Astrocyte of the hippocampus (primary cell): ENCODE data around the gene SLC37A1.
"Not testable (repeated sequence)": the region's sequence is repeated elsewhere in the genome, so short reads cannot be mapped to it uniquely, and the experiment has no call there.

Source experiments
- DNase-seq: peaks from one replicate; pipeline ENCODE4 v3.0.0; 2011; ENCODE audit warnings: low read depth, low spot score

SLC37A1 gene

DNA sequence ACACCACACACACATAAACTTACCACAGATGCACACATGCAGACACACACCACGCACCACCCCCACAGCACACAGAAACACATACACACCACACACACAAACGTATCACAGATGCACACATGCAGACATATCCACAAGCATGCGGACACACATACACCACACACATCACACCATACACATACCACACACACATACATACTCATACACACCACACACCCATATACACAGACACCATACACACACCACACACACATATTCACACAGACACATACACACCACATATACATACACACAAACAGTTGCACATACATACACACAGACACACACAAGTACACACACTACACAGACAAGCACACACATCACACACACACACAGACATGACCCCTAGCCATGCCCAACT is 102.3 kb downstream of the SLC37A1 start:
- DNase-seq, result no peak

DNA sequence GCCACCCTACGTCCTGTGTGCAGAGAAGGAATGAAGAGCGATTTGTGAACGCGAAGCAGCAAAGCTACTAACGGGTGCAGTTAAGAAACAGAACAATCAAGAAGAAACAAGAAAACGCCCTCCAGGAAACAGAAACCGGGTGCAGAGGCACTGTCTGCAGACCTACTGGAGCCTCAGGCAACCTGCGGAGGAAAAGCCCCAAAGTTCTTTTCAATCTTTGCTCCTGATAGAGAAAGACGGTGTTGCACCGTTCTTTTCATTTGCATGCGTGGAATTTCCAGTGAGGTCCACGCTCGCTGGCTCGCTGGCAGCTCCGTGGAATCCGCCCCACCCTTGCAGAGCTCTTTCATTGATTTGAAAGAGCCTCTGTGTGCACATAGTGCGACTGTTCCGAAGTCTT is 102.8 kb downstream of the SLC37A1 start:
- no peak for DNase-seq

DNA sequence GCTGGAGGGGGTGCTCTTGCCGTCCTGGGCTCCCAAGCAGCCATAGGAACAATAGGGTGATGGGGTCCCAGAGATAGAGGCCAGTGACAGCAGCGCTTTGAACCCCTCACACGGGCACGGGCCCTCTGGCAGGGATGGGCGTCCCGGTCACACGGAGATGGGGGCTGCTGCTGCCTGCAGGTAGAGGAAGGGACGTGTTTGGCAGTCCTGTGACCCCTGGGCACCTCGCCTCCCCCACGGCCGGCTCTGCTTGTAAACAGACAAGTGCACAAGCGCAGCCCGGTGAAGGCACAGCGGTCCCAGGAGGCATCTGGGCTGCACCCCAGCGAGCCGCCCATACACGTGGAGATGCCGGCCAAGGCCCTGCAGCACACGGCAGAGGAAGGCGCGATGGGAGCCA is 103.3 kb downstream of the SLC37A1 start:
- DNase-seq, result no peak

DNA sequence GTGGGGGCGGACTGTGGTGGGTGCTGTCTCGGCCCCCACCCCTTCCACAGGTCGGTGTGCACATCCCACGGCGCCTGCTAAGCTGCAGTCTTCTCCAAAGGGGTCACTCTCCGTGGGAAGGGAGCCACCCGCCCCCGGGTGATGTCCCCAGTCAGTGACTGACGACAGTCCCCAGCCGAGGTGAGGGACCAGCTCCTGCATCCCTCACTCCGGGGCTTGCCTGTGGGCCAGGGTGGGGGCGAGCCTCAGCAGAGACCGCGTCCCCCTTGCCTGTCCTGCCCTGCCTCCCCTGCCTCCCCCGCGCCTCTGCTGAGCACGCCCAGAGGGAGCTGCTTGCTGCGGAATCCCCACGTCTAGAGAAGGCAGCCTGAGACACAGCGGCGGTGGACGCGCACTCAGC is 103.8 kb downstream of the SLC37A1 start:
- no peak for DNase-seq

DNA sequence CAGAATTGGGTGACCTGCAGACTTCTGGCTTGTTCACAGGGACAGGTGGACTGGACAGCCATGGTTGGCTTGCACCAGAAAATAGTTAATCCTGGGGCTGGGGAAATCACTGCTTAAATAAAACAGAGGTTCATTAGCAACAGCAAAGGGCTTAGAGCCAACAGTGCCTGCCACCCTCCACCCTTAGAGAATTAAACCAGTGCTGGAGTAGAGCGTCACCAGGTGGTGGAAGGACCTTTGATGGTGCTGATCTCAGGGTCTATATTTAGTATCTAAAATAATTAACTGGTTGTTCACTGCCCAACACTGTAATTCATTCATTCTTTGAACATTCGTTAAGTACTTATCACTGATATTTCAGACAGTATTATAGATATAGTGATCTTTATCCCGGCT is 105.1 kb downstream of the SLC37A1 start:
- no peak for DNase-seq

DNA sequence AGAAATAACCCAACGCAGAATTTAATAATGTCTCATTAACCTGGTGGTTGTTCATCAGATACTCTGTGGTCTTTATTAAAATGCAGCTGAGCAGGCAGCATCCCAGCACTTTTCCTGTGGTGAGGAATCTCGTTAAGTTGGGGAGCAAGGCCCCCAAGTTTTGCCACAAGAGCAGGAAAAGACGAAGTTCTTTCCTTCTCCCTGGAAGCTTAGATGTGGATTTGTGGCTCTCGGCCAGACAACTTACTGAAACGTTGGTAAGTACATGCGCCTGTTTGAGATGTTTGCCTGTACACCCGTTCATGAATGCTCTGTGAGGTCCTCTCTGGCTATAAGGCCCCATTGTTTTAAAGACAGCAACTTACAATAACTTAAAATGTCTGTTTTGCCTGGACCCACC is 105.5 kb downstream of the SLC37A1 start:
- no peak for DNase-seq

DNA sequence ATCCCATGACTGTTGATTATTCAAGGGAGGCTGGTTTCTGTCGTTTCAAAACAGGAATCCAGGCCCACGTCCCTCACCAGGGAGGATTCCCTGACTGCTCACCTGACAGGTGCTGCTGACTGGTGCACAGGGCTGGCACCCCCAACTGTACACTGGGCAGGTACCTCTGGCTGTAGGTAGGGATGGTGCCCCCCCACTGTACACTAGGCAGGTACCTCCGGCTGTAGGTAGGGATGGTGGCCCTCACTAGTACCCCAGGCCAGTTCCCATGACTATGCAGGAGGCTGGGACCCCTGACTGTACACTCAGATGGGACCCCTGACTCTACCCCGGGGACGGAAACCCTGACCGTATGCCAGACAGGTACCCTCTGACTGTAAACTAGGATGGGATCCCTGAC is 106.2 kb downstream of the SLC37A1 start:
- no peak for DNase-seq

DNA sequence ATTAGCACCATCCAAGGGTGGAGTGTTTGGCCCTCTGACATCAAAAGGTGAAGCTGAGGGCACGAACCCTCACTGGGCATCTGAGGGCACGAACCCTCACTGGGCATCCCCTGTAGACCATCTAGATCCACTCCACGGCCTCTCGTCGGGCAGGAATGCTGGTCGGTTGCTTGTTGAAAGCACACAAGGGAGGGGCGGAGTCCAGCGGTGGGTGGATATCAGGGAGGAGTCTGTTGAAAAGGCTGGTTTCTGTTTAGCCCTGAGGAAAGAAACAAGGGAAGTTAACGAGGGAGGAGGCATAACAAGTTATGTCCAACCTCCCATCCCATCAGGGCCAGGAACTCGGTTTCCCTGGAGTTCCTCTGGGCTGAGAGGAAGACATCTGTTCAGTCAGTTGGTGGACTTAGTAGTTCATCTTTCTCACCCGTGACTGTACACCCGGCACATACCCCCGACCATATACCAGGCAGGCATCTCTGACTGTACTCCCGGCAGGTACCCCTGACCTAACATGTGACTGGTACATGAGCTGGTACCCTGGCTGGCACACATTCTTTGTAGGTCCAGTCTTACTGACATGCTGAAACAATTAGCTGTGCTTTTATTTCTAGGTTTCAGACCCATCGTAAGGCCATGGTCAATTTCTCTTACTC is 107.6 kb downstream of the SLC37A1 start:
- peak; percentile 61 for DNase-seq

DNA sequence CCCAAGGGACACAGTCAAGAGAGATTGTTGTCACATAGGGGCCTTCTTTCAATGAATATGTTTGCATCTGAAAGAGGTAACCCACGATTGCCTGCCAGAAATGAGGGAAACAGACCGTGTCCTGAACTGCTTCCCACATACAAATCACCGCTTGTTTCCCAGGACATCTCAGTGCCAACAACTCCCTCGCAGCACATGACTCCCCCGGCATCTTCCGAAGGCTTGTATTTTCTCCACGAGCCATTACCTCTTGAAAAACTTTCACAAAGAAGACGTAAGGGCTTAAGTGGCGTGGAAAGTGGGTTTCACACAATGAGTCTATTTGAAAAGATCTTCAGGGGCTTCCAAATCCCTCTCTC is 108.1 kb downstream of the SLC37A1 start:
- DNase-seq, result peak; percentile 58

DNA sequence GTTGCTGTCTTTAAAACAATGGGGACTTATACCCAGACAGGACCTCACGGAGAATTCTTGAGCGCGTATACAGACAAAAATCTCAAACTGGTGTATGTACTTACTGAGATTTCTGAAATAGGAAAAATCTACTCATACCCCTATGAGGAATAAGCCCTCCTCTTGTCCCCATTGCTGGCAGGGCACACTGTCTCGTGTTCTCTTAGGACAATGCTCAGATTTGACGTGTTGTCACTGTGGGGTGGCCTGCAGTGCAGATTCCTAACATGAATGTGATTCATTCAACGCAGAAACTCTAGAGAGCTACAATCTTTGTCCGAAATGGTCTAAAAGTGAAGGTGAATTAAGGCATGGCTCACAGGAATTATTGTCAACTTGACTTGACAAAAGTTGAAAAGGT is 108.6 kb downstream of the SLC37A1 start:
- DNase-seq, result no peak

DNA sequence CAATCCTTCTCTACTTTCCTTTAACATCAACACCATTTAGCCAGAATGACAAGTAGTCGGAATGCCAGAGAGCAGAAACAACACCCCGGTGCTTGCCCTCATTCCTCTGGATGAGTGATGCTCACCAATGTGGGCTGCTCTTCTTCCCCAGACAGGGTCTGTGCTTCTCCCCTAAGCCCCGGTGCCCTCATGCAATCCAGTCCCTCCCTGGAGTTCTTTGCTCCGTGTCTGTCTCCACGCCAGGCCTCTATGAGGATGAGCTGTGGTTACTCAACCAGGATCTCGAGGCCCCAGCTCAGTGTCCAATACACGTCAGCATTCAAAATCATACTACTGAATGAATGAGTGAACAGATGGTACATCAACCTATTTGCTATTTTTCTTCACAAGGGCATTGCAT is 110.0 kb downstream of the SLC37A1 start:
- no peak for DNase-seq

DNA sequence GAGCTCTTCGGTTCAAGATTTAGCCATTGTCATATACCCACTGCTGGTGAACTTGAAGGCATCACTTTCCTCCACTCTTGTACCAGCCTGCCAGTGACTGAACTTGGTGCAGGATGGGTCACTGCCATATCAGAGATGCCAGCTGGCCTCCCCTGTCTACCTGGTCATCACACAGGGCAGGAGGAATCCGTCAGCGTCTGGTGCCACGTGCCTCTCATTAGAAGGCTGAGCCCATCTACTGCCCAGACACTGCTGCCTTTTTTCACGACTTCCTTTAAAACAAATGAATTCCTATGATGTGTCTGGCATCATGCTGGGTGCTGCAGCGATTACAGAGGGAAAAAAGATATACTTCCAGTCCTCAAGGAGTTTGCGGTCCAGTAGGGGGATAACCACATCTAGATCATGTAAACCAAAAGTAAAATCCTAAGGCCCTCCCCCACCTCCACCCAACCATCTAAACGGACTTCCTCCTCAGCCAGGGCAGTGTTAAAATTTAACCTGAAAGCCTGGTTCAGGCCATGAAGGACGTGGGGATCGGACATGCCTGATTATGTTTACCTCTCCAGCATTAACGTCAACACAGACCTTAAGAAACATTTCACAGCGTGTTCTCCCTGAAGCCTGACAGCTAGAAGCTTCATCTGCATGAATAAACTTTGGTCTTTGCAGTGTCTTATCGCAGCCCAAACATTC is 110.6 kb downstream of the SLC37A1 start:
- DNase-seq, result no peak

DNA sequence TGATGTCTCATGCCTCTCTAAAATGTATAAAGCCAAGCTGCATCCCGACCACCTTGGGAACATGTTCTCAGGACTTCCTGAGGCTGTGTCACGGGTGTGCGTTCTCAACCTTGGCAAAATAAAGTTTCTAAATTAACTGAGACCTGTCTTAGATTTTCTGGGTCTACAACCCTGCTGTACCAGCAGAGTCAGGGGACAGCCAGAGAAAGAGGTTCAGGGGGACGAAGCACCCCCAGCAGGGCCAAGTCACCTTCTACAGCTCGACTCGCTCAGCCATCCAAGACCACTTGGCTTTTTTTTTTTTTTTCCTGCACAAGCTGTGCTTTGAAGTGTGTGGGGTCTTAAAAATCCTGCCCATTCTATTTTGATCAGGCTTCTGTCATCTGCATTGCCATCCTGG is 111.3 kb downstream of the SLC37A1 start:
- DNase-seq, result no peak

DNA sequence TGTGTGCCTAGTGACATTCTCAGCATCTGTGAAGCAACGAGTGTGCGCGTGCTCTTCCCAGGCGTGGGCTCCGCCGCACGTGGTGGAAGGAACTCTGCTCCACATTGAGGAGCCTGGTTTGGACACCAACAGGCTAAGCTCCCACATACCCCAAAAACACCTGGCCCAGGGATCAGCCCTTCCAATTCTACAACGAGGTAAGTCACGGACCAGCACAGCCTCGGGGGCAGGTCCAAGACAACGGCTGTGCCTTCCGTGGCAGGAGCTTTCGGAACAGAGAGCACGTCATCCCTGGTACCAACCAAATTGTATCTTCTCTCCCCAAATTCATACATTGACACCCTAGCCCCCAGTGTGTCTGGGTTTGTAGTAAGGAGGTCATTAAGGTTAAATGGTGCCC is 112.5 kb downstream of the SLC37A1 start:
- no peak for DNase-seq

DNA sequence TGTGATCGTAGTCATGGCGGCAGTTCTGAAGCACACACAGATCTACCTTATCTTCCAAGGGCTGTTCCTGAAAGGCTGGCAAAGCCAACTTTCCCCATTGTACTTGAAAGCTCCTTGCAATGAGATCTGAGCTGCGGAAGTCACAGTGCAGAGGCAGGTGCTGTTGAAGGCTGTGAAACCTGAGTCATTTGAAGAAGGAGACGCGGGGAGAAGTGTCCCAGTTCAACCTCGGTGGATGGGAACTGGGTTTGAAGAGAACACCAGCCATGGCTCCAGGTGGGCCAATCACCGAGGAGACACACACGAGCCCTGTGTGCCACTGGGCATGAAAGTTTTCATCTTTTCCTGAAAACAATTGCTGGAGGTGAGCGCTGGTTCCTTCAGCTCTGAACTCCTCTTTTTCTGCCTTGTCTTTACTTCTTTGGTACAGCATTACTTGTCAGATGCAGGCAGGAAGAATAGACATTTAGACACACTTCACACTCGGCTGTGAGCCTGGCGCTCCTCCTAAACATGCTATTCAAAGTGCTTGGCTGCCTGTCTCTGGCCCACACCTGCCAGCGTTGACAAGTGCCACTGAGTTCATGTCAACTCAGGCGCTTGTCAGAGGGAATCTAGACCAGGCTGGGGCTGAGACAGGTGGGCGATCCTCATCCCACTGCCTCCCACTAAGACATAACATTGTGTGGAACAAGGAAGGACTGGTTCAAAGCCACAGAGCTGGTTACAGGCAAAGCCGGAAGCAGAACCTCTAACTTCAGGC is 114.1 kb downstream of the SLC37A1 start:
- no peak for DNase-seq

DNA sequence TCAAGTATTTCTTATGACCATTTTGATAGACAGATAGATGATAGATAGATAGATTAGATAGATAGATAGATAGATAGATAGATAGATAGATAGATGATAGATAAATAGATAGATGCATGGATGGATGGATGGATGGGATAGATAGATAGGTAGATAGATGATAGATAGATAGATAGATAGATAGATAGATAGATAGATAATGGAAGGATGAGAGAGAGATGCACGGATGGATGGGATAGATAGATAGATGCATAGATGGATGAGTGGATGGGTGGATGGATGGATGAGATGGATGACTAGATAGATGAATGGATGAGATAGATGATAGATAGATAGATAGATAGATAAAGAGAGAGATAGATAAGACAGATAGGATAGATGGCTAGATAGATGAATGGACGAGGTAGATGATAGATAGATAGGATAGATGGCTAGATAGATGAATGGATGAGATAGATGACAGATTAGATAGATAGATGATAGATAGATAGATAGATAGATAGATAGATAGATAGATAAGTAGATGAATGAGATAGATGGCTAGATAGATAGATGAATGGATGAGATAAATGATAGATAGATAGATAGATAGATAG is 114.9 kb downstream of the SLC37A1 start:
- DNase-seq, result not testable (repeated sequence)

DNA sequence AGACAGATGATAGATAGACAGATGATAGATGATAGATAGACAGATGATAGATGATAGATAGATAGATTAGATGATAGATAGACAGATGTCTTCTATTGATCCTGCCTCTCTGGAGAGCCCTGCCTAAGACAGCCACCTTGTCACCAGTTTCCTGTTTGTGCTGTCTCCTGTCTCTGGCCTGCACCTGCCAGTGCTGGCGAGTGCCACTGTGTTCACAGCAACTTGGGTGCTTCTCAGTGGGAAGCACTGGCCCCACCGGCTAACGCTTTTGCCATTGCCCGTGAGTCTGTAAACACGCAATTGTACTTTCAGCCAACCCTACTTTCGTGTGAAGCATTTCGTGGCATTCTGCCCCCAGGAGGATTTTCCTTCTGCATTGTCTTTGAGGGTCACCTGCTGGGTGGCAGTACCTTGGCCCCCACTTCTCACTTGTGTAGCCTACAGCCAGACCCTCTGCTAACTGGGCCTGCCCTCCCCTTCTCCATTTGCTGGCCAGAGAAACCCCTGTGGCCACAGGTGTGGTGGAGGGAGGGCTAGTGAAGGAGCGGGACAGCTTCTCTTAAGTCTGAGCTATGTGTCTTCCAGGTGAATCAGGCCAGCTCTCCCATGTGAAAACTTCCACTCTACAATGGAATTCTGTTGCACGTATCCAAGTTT is 116.4 kb downstream of the SLC37A1 start:
- DNase-seq, result no peak

DNA sequence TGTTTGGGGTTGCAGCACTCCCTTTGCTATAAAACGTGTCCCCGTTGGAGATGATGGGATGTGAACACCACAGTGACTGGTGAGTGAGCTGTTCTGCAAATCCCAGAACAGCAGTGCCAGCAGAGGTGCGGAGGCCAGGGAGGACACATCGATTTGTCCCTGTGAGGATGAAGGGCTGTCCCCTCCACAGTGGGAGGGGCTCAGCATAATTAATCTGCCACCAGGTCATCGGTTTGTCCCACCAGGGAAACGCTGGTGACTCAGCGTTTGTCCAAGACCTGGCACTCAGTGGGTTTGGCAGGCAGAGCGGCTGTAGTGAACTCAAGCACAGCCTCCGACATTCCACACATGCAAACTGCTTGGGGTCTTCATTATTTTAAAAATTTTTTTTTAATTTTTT is 117.0 kb downstream of the SLC37A1 start:
- DNase-seq, result no peak
